ENCODE measurements around the gene DISC1.

GRCh38 chr1:231827337-231828105 is 200.9 kb downstream of the DISC1 start:
- TF ChIP-seq SPI1 (IDR thresholded peaks at IDR 0.05; ENCODE audit: low read depth, low read length) (no peak), POLR2AphosphoS5 (IDR thresholded peaks at IDR 0.05; ENCODE audit: low read depth, low read length) (no peak)

Measured in GM12891 (cell line).